Esophagus muscularis mucosa (tissue), 4 donors: ENCODE measurements around the gene TRIM3. TPM values are rescaled to one million over a fixed set of nuclear protein-coding genes. Genes with fewer than 3 reads are reported as not detected.
"Not testable (repeated sequence)": the region's sequence is repeated elsewhere in the genome, so short reads cannot be mapped to it uniquely, and the experiment has no call there.

Source experiments
- DNase-seq: peaks from one replicate; pipeline ENCODE4 v3.0.0-alpha.2; 2017; ENCODE audit errors: extremely low spot score
- H3K27ac ChIP-seq, 4 donors: fragments of 200-600 bp; sonication (generic); replicated peaks in 1 of 4; 1 replicate in 3 of 4; 2 replicates in 1 of 4; pipeline ENCODE4 v1.5.1; 2016 to 2019; ENCODE audit warnings: mild to moderate bottlenecking in 1 of 4
- H3K27me3 ChIP-seq, 4 donors: fragments of 200-600 bp; sonication (generic); one replicate each; pipeline versions ENCODE4 v1.5.1 to v1.6.0; 2016 to 2019
- H3K36me3 ChIP-seq, 4 donors: fragments of 200-600 bp; sonication (generic); one replicate each; pipeline ENCODE4 v1.5.1; 2016 to 2019
- H3K4me1 ChIP-seq, 4 donors: fragments of 200-600 bp; sonication (generic); one replicate each; pipeline ENCODE4 v1.5.1; 2016 to 2019
- H3K4me3 ChIP-seq, 4 donors: fragments of 200-600 bp; sonication (generic); 1 replicate in 2 of 4; 2 replicates in 2 of 4; pipeline ENCODE4 v1.5.1; 2016 to 2019; ENCODE audit warnings: mild to moderate bottlenecking in 4 of 4, moderate library complexity in 1 of 4
- H3K9me3 ChIP-seq, 4 donors: fragments of 200-600 bp; sonication (generic); 1 replicate in 3 of 4; 2 replicates in 1 of 4; pipeline ENCODE4 v1.5.1; 2016 to 2019
- CTCF ChIP-seq, 3 experiments: fragments of 200-600 bp in 2 of 3; fragments of 450-650 bp in 1 of 3; sonication (generic) in 2 of 3; IDR thresholded peaks; one replicate each; pipeline ENCODE4 v1.5.1; 2017 to 2019; ENCODE audit warnings: antibody characterized with exemption in 3 of 3, mild to moderate bottlenecking in 2 of 3, moderate library complexity in 1 of 3
- EP300 ChIP-seq: sonication (generic); formaldehyde crosslinking; IDR thresholded peaks from one replicate; pipeline ENCODE4 v1.6.1; 2017; ENCODE audit warnings: antibody characterized with exemption
- POLR2A ChIP-seq: fragments of 450-650 bp; IDR thresholded peaks from one replicate; pipeline ENCODE4 v1.6.1; 2017; ENCODE audit warnings: antibody characterized with exemption, moderate library complexity, mild to moderate bottlenecking, low read depth
- POLR2AphosphoS5 ChIP-seq, 2 donors: sonication (generic); formaldehyde crosslinking; IDR thresholded peaks; one replicate each; pipeline ENCODE4 v1.6.1; 2017; ENCODE audit warnings: antibody characterized with exemption in 2 of 2
- WGBS: methylation state at CpG from one replicate; pipeline ENCODE4 v1.1.5; 2018; 5-methylcytosine and 5-hydroxymethylcytosine counted together
- intact Hi-C: fragments of 100-400 bp; cut with DNase I; formaldehyde crosslinking; loops from one replicate; pipeline ENCODE4 v1.15.1; 2023
- total RNA-seq, 4 donors: library from RNA; depleted of rRNA; stranded (reverse); fragments of >200 nt; gene quantifications; one replicate each; pipeline versions ENCODE4 v1.1.0 to v1.2.1, GENCODE V29; 2016

Gene TRIM3
- 10 to 100 TPM; 26.6 to 47.6 (median 35.3) TPM for total RNA-seq

- 0% methylated on average over 19 of the region's 87 CpGs for WGBS
- intact Hi-C loops = loop anchor here (10.0 kb wide), 1 partner anchor 131 kb away; the partner anchor contains the start of genes ILK and RRP8
These were observed at the start of gene TRIM3 for GRCh38 chr11:6473451-6474412. TRIM3 (minus strand) TSS chr11:6473941; CDS start chr11:6465695, 8,246 bp downstream.

GRCh38 chr11:6523253-6523652, 49.5 kb upstream of the TRIM3 start:
- H3K27me3 ChIP-seq = no peaks in the 10 kb centered on the region
- intact Hi-C loops = no loop called here
- WGBS = 94% methylated on average over 1 of the region's 1 CpG
- TF ChIP-seq EP300 (no peak), POLR2AphosphoS5 (IDR thresholded peaks at IDR 0.05) (no peak), POLR2A (no peak), CTCF (IDR thresholded peaks at IDR 0.05) (no peak)
- no peak overlapping the region for H3K27ac ChIP-seq
- no peaks in the 10 kb centered on the region for H3K4me1 ChIP-seq
- no peaks in the 10 kb centered on the region for H3K9me3 ChIP-seq
- DNase-seq = no peak
- peaks cover 7 to 30% (median 13%) of the 10 kb centered on the region in 4 donors for H3K36me3 ChIP-seq
- H3K4me3 ChIP-seq = no peak overlapping the region

More at GRCh38 chr11:6473451-6474412, at the start of gene TRIM3:
- peak within 1 kb of the TSS; percentile 81 to 94 (median 87) for H3K4me3 ChIP-seq
- H3K4me1 ChIP-seq = peaks cover 8 to 47% (median 37%) of the 10 kb centered on the region in 4 donors
- H3K9me3 ChIP-seq = no peaks in the 10 kb centered on the region
- peaks cover 14 to 27% (median 24%) of the 10 kb centered on the region in 4 donors for H3K36me3 ChIP-seq
- H3K27ac ChIP-seq = peak within 1 kb of the TSS; percentile 90 to 95 (median 92)
- H3K27me3 ChIP-seq = no peaks in the 10 kb centered on the region
- peak; percentile 99 for DNase-seq
- peak; percentile 57 to 88 for TF ChIP-seq POLR2AphosphoS5 (IDR thresholded peaks at IDR 0.05)
- no peak for TF ChIP-seq EP300
- TF ChIP-seq POLR2A = peak; percentile 72
- peak in 2 of 3 experiments; percentile 19 to 27 for TF ChIP-seq CTCF (IDR thresholded peaks at IDR 0.05)

GRCh38 chr11:6521946-6522345, 48.2 kb upstream of the TRIM3 start:
- peaks cover 7 to 31% (median 13%) of the 10 kb centered on the region in 4 donors for H3K36me3 ChIP-seq
- 96% methylated on average over 3 of the region's 3 CpGs for WGBS
- H3K9me3 ChIP-seq, intact Hi-C loops, DNase-seq, H3K27ac ChIP-seq, H3K4me3 ChIP-seq, H3K27me3 ChIP-seq, H3K4me1 ChIP-seq: not testable (repeated sequence)

GRCh38 chr11:6520265-6520664, 46.5 kb upstream of the TRIM3 start:
- intact Hi-C loops = no loop called here
- peaks cover 0 to 14% (median 7%) of the 10 kb centered on the region in 4 donors for H3K4me1 ChIP-seq
- no peak overlapping the region for H3K27ac ChIP-seq
- H3K27me3 ChIP-seq = no peaks in the 10 kb centered on the region
- DNase-seq = no peak
- H3K9me3 ChIP-seq = no peaks in the 10 kb centered on the region
- 82% methylated on average over 3 of the region's 3 CpGs for WGBS
- no peak overlapping the region for H3K4me3 ChIP-seq
- peaks cover 7 to 35% (median 13%) of the 10 kb centered on the region in 4 donors for H3K36me3 ChIP-seq
- no peak for TF ChIP-seq POLR2AphosphoS5 (IDR thresholded peaks at IDR 0.05)
- no peak for TF ChIP-seq POLR2A
- TF ChIP-seq EP300 = no peak
- TF ChIP-seq CTCF (IDR thresholded peaks at IDR 0.05) = no peak

- Histone ChIP-seq H3K4me1 (peaks cover 0 to 16% (median 9%) of the 10 kb centered on the region in 4 donors), H3K36me3 (peaks cover 7 to 53% (median 17%) of the 10 kb centered on the region in 4 donors), H3K27ac (no peak overlapping the region), H3K4me3 (no peak overlapping the region), H3K9me3 (no peaks in the 10 kb centered on the region), H3K27me3 (no peaks in the 10 kb centered on the region)
- TF ChIP-seq POLR2A (no peak), POLR2AphosphoS5 (IDR thresholded peaks at IDR 0.05) (no peak)
- no peak for DNase-seq
- intact Hi-C loops = no loop called here
These were observed 43.1 kb upstream of the TRIM3 start for GRCh38 chr11:6516865-6517264.
